WTC11 (cell line): Measurements from ENCODE around the gene IRF2. TPM values are rescaled to one million over a fixed set of nuclear protein-coding genes. Genes with fewer than 3 reads are reported as not detected.

Experiments used
- ATAC-seq: fragments of 200-7000 bp; cut with Tn5 transposase; 2 replicates; pipeline ENCODE4 v1.10.0; 2021; ENCODE audit warnings: mild to moderate bottlenecking, moderate library complexity
- CTCF ChIA-PET: fragments of 300-600 bp; sonication (Branson Sonifier 250); formaldehyde crosslinking; loops from one replicate; lab custom pipeline; 2021; ENCODE audit warnings: antibody characterized with exemption; lab: Charles Lee
- POLR2A ChIA-PET: fragments of 350-600 bp; sonication (Branson Sonifier 250); formaldehyde crosslinking; loops from one replicate; lab custom pipeline; 2021; ENCODE audit warnings: antibody characterized with exemption; lab: Charles Lee
- DNase-seq: peaks from one replicate; pipeline ENCODE4 v3.0.0; 2021; ENCODE audit warnings: low spot score
- H3K27ac Mint-ChIP-seq: 2 replicates; pipeline ENCODE4 v1.8.0; 2021; ENCODE audit warnings: mixed read lengths
- H3K27me3 Mint-ChIP-seq: 2 replicates; pipeline ENCODE4 v1.8.0; 2021; ENCODE audit warnings: low read depth, mild to moderate bottlenecking, moderate library complexity, mixed read lengths
- H3K36me3 Mint-ChIP-seq: 2 replicates; pipeline ENCODE4 v1.8.0; 2021; ENCODE audit warnings: mixed read lengths
- H3K4me1 Mint-ChIP-seq: 2 replicates; pipeline ENCODE4 v1.8.0; 2022; ENCODE audit warnings: mixed read lengths
- H3K4me3 Mint-ChIP-seq: 2 replicates; pipeline ENCODE4 v1.8.0; 2021; ENCODE audit warnings: mild to moderate bottlenecking, moderate library complexity, mixed read lengths
- H3K9me3 Mint-ChIP-seq: 2 replicates; pipeline ENCODE4 v1.8.0; 2021; ENCODE audit warnings: mixed read lengths
- ARID4B ChIP-seq: sonication (generic); formaldehyde crosslinking; IDR thresholded peaks from 2 replicates; pipeline ENCODE4 v1.8.0; 2023; ENCODE audit warnings: missing genetic modification reagents, mild to moderate bottlenecking, borderline replicate concordance
- ETV6 ChIP-seq: sonication (generic); formaldehyde crosslinking; IDR thresholded peaks from 2 replicates; pipeline ENCODE4 v1.8.1; 2022; ENCODE audit warnings: mild to moderate bottlenecking, missing genetic modification reagents
- JAZF1 ChIP-seq: fragments of 250-450 bp; sonication (Bioruptor Pico); IDR thresholded peaks from 2 replicates; pipeline ENCODE4 v1.9.0; 2021; ENCODE audit warnings: moderate library complexity, mild to moderate bottlenecking, inconsistent platforms
- OVOL2 ChIP-seq: fragments of 250-450 bp; sonication (Bioruptor Pico); IDR thresholded peaks from 2 replicates; pipeline ENCODE4 v1.9.0; 2021; ENCODE audit warnings: mild to moderate bottlenecking, borderline replicate concordance
- SOX15 ChIP-seq: fragments of 250-450 bp; sonication (Bioruptor Pico); IDR thresholded peaks from 2 replicates; pipeline ENCODE4 v1.9.0; 2021; ENCODE audit warnings: mild to moderate bottlenecking
- TCF7 ChIP-seq: sonication (generic); formaldehyde crosslinking; IDR thresholded peaks from 2 replicates; pipeline ENCODE4 v1.8.0; 2022; ENCODE audit warnings: mild to moderate bottlenecking, low read depth, missing genetic modification reagents, moderate library complexity
- ZNF396 ChIP-seq: fragments of 250-450 bp; sonication (Bioruptor Pico); IDR thresholded peaks from 2 replicates; pipeline ENCODE4 v1.8.0; 2021; ENCODE audit warnings: mild to moderate bottlenecking, moderate library complexity, borderline replicate concordance
- ZNF512 ChIP-seq: sonication (generic); formaldehyde crosslinking; IDR thresholded peaks from 2 replicates; pipeline ENCODE4 v1.8.1; 2022; ENCODE audit warnings: missing genetic modification reagents, borderline replicate concordance
- total RNA-seq: library from RNA; stranded (reverse); gene quantifications from 3 replicates; pipeline ENCODE4 v1.2.3, GENCODE V29; 2021
- TF ChIP-seq, protein P1 (sequence below): sonication (generic); formaldehyde crosslinking; IDR thresholded peaks from 2 replicates; pipeline ENCODE4 v1.8.1; 2023; ENCODE audit warnings: mild to moderate bottlenecking, missing genetic modification reagents, moderate library complexity
- TF ChIP-seq, protein P2 (sequence below): sonication (generic); formaldehyde crosslinking; IDR thresholded peaks from 2 replicates; pipeline ENCODE4 v1.8.1; 2022; ENCODE audit warnings: mild to moderate bottlenecking, missing genetic modification reagents, moderate library complexity, borderline replicate concordance
- TF ChIP-seq, protein P3 (sequence below): sonication (generic); formaldehyde crosslinking; IDR thresholded peaks from 2 replicates; pipeline ENCODE4 v1.8.1; 2023; ENCODE audit warnings: mild to moderate bottlenecking, missing genetic modification reagents
- TF ChIP-seq, protein P4 (sequence below): fragments of 250-450 bp; sonication (Bioruptor Pico); IDR thresholded peaks from 2 replicates; pipeline ENCODE4 v1.8.0; 2021; ENCODE audit warnings: mild to moderate bottlenecking
- TF ChIP-seq, protein P5 (sequence below): fragments of 200-600 bp; IDR thresholded peaks from 2 replicates; pipeline ENCODE4 v1.8.0; 2022; ENCODE audit warnings: antibody characterized with exemption
- TF ChIP-seq, protein P6 (sequence below): sonication (generic); formaldehyde crosslinking; IDR thresholded peaks from 2 replicates; pipeline ENCODE4 v1.8.0; 2022; ENCODE audit warnings: missing genetic modification reagents

IRF2 gene
- total RNA-seq, 1 experiment from 2014 or later = 11.8 TPM

- CTCF ChIA-PET = no interaction called here
- TF ChIP-seq OVOL2 (no peak), SOX15 (no peak), JAZF1 (CRISPR knock-in tag) (no peak), ETV6 (CRISPR knock-in tag) (no peak), TCF7 (no peak), ZNF512 (CRISPR knock-in tag) (no peak), ZNF396 (CRISPR knock-in tag) (no peak)
- TF ChIP-seq, protein P1, sequence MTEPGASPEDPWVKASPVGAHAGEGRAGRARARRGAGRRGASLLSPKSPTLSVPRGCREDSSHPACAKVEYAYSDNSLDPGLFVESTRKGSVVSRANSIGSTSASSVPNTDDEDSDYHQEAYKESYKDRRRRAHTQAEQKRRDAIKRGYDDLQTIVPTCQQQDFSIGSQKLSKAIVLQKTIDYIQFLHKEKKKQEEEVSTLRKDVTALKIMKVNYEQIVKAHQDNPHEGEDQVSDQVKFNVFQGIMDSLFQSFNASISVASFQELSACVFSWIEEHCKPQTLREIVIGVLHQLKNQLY (CRISPR knock-in tag) = no peak
- TF ChIP-seq, protein P2, sequence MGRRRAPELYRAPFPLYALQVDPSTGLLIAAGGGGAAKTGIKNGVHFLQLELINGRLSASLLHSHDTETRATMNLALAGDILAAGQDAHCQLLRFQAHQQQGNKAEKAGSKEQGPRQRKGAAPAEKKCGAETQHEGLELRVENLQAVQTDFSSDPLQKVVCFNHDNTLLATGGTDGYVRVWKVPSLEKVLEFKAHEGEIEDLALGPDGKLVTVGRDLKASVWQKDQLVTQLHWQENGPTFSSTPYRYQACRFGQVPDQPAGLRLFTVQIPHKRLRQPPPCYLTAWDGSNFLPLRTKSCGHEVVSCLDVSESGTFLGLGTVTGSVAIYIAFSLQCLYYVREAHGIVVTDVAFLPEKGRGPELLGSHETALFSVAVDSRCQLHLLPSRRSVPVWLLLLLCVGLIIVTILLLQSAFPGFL = no peak
- TF ChIP-seq, protein P3, sequence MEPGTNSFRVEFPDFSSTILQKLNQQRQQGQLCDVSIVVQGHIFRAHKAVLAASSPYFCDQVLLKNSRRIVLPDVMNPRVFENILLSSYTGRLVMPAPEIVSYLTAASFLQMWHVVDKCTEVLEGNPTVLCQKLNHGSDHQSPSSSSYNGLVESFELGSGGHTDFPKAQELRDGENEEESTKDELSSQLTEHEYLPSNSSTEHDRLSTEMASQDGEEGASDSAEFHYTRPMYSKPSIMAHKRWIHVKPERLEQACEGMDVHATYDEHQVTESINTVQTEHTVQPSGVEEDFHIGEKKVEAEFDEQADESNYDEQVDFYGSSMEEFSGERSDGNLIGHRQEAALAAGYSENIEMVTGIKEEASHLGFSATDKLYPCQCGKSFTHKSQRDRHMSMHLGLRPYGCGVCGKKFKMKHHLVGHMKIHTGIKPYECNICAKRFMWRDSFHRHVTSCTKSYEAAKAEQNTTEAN (CRISPR knock-in tag) = no peak
- TF ChIP-seq, protein P4, sequence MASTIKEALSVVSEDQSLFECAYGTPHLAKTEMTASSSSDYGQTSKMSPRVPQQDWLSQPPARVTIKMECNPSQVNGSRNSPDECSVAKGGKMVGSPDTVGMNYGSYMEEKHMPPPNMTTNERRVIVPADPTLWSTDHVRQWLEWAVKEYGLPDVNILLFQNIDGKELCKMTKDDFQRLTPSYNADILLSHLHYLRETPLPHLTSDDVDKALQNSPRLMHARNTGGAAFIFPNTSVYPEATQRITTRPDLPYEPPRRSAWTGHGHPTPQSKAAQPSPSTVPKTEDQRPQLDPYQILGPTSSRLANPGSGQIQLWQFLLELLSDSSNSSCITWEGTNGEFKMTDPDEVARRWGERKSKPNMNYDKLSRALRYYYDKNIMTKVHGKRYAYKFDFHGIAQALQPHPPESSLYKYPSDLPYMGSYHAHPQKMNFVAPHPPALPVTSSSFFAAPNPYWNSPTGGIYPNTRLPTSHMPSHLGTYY (CRISPR knock-in tag) = no peak
- TF ChIP-seq, protein P5, sequence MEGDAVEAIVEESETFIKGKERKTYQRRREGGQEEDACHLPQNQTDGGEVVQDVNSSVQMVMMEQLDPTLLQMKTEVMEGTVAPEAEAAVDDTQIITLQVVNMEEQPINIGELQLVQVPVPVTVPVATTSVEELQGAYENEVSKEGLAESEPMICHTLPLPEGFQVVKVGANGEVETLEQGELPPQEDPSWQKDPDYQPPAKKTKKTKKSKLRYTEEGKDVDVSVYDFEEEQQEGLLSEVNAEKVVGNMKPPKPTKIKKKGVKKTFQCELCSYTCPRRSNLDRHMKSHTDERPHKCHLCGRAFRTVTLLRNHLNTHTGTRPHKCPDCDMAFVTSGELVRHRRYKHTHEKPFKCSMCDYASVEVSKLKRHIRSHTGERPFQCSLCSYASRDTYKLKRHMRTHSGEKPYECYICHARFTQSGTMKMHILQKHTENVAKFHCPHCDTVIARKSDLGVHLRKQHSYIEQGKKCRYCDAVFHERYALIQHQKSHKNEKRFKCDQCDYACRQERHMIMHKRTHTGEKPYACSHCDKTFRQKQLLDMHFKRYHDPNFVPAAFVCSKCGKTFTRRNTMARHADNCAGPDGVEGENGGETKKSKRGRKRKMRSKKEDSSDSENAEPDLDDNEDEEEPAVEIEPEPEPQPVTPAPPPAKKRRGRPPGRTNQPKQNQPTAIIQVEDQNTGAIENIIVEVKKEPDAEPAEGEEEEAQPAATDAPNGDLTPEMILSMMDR = no peak
- TF ChIP-seq, all 79 proteins: peak for 0
- Mint-ChIP-seq H3K27ac (peak overlapping the region; percentile 80; the same call in 1 of the 2 replicates), H3K4me1 (peaks cover 41% of the 10 kb centered on the region), H3K4me3 (peak overlapping the region; percentile 73), H3K27me3 (no peaks in the 10 kb centered on the region), H3K36me3 (no peaks in the 10 kb centered on the region), H3K9me3 (no peaks in the 10 kb centered on the region)
- ATAC-seq (peak; percentile 2; the same call in 1 of the 2 replicates), DNase-seq (no peak)
- POLR2A ChIA-PET = interaction anchor here (0.6 to 0.7 kb wide), 3 partner anchors 43 to 128 kb away, joined by 3 read pairs; no protein-coding TSS in a partner anchor
Measured at GRCh38 chr4:184471881-184472613, 2.3 kb downstream of the IRF2 start.

GRCh38 chr4:184470785-184471110, 3.6 kb downstream of the IRF2 start:
- no peaks in the 10 kb centered on the region for H3K27me3 Mint-ChIP-seq
- DNase-seq = no peak
- ChIA-PET POLR2A (no interaction called here), CTCF (no interaction called here)
- no peak for ATAC-seq
- H3K36me3 Mint-ChIP-seq = no peaks in the 10 kb centered on the region
- peaks cover 31% of the 10 kb centered on the region for H3K4me1 Mint-ChIP-seq
- H3K9me3 Mint-ChIP-seq = no peaks in the 10 kb centered on the region
- no peak overlapping the region for H3K27ac Mint-ChIP-seq
- H3K4me3 Mint-ChIP-seq = no peak overlapping the region
- TF ChIP-seq, protein P5 = no peak
- TF ChIP-seq, protein P6, sequence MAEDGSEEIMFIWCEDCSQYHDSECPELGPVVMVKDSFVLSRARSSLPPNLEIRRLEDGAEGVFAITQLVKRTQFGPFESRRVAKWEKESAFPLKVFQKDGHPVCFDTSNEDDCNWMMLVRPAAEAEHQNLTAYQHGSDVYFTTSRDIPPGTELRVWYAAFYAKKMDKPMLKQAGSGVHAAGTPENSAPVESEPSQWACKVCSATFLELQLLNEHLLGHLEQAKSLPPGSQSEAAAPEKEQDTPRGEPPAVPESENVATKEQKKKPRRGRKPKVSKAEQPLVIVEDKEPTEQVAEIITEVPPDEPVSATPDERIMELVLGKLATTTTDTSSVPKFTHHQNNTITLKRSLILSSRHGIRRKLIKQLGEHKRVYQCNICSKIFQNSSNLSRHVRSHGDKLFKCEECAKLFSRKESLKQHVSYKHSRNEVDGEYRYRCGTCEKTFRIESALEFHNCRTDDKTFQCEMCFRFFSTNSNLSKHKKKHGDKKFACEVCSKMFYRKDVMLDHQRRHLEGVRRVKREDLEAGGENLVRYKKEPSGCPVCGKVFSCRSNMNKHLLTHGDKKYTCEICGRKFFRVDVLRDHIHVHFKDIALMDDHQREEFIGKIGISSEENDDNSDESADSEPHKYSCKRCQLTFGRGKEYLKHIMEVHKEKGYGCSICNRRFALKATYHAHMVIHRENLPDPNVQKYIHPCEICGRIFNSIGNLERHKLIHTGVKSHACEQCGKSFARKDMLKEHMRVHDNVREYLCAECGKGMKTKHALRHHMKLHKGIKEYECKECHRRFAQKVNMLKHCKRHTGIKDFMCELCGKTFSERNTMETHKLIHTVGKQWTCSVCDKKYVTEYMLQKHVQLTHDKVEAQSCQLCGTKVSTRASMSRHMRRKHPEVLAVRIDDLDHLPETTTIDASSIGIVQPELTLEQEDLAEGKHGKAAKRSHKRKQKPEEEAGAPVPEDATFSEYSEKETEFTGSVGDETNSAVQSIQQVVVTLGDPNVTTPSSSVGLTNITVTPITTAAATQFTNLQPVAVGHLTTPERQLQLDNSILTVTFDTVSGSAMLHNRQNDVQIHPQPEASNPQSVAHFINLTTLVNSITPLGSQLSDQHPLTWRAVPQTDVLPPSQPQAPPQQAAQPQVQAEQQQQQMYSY (CRISPR knock-in tag) = no peak
- TF ChIP-seq ARID4B (CRISPR knock-in tag) (no peak), OVOL2 (no peak)
